HG03108 (cell line): ENCODE measurements around the gene AKAP10.
"Not testable (repeated sequence)": the region's sequence is repeated elsewhere in the genome, so short reads cannot be mapped to it uniquely, and the experiment has no call there.

ENCODE experiments used
- ATAC-seq: cut with Tn5 transposase; IDR thresholded peaks from one replicate; pipeline ENCODE4 v1.9.1; 2021; ENCODE audit warnings: moderate library complexity; ENCODE audit not compliant: unreplicated experiment

The AKAP10 gene

DNA sequence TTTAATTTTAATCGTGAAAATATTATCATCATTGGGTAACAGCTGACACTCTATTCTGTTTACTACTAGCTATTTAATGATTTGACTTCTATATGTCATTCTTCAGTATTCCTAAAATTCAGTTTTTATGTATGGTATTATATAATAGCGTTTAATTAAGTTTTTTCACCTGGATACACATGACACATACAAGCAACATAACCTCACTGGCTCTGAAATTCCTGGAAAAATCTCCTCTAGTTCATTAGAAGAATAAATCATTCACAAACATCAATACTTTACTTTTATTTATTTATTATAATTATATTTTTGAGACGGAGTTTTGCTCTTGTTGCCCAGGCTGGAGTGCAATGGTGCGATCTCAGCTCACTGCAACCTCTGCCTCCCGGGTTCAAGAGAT, 44.0 kb downstream of the AKAP10 start:
- no peak for ATAC-seq

DNA sequence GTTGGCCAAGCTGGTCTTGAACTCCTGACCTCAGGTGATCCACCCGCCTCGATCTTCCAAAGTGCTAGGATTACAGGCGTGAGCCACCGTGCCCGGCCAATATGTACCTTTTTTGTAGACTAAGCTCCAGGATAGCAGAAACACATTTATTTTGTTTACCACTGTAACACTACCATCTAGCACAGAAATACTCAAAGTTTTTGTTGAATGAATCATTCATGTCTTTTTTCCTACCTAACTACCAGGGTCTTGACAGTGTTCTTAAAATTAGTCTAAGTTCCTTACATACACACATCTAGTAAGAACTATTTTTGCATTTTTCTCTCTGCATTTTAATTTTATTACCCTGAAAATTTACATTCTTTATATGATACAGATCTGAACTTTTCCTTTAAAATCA, 44.4 kb downstream of the AKAP10 start:
- no peak for ATAC-seq

DNA sequence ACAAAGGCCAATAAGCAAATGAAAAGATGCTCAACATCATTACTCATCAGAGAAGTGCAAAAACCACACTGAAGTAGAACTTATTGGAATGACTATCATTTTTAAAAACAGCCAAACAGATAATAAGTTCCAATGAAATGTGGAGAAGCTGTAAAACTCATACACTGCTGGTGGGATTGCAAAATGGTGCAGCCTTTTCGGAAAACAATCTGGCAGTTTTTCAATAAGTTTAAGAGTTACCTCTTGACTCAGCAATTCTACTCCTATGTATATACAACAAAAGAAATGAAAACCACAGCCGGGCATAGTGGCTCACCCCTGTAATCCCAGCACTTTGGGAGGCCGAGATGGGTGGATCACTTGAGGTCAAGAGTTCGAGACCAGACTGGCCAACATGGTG, 49.3 kb downstream of the AKAP10 start:
- ATAC-seq = no peak

DNA sequence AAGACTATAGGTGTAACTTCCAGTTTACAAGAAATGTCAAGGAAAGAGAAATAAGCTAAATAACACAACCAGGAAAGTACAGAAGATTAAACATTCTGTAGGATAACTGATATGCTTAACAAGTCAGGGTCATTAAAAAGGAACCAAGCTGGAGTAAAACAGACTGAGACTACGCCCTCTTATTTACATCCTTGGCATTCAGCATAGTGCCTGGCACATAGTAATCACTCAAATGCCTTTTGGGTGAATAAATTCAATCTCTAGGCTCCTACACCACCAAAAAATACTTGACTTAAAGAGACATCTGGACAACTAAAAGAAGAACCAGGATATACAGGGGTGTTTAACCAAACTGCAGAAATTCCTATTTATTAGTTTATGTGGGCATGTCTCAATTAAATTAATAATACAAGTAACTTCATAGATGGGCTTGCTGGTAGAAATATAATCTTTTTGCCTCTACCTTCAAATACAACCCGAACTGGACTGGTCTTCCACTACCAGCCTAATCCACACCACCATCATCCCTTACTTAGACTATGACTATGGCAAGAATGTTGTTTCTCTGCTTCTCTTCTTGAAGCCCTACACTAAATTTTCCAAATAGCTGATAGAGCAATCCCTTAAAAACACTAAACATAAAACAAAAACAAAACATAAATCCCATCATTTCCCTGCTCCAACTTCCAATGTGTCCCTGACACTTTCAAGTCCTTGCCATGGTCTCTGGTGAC, 62.2 kb downstream of the AKAP10 start:
- no peak for ATAC-seq

DNA sequence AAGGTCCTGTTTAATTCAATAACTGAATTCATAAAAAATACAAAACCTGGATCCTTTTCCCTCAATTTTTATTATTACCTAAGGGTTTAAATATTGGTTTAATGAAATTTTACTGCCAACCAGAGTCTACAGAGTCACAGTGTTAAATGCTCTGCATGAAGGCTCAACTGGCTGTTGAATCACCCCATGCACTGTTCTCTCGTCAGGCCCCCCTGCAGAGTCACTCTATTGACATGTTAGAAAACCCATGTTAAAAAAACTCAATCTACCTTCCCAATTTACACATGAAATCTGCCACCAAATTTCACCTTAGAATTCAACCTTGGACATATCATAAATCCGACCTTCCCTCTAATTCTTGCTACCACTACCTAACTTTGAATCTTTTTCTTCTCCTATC, 66.6 kb downstream of the AKAP10 start:
- ATAC-seq = no peak

DNA sequence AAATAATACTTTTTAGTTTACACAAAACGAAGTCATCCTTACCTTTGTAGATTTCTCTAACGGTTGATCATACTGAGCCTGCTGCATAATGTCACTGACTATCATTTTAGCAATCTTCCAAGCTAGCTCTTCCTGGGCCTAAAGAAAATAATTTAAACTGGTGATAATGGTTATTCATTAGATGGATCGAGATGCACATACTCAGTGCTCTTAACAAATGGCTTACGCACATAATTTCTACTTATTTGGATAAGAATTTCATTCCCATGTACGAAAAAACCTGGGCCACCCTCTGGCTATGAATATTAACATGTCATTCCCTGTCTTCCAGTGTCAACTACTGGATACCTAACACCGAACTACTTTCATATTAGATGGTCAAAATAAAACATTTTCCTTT, 68.5 kb downstream of the AKAP10 start:
- ATAC-seq = no peak

DNA sequence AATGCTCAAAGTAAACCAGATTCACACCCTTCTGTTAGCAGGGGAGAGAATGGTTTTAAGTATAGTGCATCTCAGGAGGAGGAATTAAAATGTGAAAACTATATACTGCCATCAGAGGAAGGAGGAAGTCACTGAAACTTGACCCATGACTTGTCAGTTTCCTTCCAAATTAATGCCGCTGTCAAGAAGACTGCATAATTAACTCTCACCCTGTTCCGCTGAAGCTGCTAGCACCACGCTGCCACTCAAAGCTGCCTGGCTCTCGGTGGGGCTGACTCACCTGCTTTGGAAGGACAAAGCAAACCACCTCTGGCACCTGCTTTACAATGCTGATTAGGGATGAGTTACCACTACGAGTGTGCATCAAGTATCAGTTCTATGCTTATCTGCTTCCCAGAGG, 72.1 kb downstream of the AKAP10 start:
- ATAC-seq = no peak

DNA sequence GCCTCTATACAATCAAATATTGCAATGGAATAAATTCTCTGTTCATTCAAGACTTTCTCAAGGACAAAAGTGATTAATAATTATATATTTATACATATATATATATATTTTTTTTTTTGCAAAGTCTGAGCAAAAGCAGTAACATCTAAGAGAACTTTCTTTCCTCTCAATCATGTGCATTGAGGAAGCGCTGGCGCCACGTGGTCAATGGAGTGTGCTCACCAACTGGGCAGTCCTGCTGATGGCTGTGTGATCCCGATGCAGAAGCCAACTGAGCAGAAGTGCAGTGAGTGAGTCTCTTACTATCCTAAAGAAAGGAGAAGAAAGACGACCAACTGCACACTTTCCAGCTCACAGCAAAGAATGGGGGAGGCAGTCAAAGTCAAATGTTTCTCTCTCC, 72.7 kb downstream of the AKAP10 start:
- ATAC-seq = no peak

DNA sequence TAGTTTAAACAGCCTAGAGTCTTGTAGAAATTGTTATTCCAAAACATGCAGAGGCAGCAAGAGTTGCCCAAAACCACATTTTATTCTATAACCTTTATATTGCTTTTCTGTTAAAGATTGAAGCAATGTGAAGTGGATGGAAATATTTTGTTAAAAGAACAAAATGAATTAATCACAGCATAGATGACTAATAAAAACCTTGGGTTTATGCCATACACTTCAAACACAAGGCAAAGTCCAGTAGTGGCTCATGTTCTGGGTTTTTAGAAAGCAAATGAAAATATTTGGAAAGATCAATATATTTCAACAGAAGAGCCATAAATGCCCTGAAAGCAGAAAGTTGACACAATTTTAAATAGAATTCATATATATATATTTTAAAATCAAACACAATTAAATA, 73.2 kb downstream of the AKAP10 start:
- no peak for ATAC-seq

DNA sequence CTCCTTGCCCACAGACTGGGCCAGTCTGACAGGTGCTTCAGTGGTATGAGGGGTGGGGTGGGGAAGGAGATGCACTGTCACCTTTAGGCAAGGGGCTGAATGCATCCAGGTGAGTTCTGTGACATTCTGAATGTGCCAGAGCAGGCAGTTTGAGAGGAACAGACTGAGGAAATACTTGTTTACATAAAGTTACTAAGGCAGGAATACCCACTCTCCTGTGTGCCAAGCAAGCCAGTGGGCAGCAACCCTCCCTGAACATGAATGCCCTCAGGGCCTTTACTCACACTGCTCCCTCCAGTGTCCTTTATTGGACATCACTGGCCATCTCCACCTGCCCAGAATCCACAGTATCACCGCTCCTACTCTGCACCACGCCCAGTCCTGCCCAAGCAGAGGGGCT, 76.8 kb downstream of the AKAP10 start:
- no peak for ATAC-seq

DNA sequence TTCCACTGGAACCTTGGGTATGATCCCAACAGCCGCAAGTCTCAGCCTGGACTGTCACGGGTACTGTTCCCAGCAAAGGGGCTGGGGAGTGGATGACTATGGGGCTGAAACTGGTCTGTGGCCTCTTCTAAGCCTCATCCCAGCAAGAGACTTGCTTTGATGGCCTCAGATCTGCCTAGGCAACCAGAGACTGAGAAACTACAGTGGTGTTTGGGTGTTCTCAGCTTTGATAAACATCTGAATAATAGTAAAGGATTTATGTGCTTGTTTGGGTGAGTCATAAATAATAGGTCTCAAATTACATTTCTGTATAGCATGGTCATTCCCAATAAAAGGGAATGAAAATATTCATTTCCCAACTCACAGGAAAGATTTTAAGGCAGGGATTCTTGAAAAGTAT, 79.7 kb downstream of the AKAP10 start:
- ATAC-seq = no peak

DNA sequence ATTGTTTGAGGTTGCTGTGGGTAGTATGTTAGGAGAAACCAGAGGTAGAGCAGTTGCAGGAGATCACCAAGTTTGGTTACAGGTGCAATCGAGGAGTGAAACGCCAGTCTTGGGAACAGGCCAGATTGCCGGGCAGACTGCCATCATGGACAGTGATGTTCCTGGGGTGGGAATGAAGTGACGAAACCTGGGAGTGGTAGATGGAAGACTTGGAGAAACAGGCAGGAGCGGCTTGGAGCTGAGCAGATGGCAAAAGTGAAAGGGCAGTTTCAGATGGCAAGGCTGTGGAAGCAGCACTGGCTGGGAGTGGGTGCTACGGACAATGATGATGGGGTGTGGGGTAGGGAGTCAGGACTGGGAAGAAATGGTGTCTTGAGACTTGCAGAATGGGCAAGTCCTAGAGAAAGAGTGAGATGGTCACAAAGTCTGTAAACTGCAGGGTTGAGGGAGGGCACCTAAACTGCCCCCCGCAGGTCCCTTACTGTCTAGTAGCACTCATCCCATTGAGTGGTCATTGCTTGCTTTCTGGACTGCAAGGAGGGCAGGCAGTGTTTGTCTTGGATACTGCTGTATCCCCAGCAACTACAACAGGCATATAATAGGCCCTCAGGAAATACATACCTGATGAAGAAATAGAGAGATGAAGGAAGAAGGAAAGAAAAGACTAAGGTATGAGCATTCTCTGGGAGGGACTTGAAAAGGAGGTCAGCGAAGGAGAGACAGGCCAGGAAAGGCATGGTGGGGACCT, 80.4 kb downstream of the AKAP10 start:
- ATAC-seq = no peak

DNA sequence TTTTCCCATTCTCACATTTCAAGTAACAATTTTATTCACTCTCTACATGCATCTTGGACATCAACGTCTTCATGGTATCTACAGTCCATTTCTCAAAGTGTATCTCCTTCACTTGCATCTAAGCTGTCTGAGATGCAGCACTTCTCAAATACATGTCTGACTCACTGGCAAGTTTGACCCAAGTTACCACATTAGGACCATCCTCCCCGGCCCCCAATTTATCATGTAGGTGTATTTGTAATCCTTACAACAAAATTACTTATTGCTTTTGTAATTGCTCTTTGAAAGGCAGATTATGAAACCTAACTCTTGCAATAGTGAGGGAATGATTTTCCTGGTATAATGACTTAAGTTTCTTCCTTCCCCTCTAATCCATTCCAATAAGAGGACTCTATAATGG, 80.9 kb downstream of the AKAP10 start:
- ATAC-seq = no peak

DNA sequence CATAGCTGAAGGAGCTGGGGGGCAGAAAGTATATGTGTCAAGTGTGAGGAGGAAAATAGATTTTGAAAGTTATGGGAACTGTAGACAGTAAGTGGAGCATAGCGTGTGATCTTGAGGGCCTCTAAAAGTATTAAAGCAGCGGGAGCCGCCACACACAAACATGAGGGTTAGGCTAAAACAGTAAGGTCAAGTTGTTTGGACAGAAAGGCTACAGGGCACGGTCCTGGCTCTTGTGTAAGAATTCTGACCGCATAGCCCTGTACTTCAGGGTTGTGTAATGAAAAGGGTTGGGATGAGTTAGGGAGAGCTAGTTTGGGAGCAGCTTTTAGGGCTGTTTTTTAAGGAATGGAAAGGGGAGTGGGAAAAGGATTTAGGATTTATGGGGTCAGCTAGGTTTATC, 87.1 kb downstream of the AKAP10 start:
- not testable (repeated sequence) for ATAC-seq

DNA sequence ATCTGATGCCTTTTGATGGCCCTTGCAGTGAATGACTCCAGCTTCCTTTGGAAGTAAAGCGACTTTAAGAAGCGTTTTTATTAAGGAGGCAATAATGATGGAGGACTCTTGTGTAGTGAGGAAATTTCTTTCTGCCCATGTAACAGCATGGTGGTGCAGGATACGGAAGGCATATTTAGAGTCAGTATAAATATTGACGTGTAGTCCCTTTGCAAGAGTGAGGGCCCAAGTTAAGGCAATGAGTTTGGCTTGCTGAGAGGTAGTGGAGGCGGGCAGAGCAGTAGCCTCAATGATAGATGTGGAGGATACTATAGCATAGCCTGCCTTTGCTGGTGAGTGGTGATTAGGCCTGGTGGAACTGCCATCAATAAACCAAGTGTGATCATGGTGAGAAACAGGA, 87.6 kb downstream of the AKAP10 start:
- ATAC-seq = not testable (repeated sequence)

DNA sequence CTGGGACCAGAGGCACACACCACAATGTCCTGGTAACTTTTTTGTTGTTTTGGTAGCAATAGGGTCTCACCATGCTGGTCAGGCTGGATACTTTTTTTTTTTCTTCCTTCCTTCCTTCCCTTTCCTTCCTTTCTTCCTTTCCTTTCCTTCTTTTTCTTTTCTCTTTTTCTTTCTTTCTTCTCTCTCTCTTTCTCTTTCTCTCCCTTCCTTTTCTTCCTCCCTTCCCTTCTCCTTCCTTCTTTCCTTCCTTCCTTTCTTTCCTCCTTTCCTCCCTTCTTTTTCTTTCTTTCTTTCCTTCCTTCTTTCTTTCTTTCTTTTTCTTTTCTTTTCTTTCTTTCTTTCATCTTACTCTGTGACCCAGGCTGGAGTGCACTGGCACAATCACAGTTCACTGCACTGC, 91.5 kb downstream of the AKAP10 start:
- no peak for ATAC-seq

DNA sequence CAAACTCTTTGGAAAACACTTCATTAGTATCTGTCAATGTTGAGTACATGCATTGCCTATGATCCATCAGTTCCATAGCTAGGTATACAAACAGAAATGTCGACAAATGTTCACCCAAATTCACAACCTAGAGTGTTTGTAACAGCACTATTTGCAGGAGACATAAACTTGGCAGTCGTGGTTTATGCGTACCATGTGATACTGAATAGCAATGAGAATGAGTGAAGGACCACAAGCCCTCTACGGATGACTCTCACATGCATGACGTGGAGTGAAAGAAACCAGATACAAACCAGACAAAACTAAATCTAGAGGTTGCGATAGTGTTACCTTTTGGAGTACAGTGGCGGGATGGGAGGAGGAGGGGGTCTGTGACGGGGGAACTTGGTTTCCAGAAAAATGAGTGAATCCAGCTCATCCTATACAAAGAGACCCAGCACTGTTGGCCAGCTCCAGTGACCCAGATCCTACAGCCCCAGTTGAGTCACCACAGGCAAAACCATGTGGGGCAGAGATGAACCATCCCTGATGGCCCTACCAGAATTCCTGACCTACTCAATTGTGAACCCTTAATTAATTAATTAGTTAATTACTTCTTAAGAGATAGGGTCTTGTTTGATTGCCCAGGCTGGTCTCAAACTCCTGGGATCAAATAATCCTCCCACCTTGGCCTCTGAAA, 94.0 kb downstream of the AKAP10 start:
- ATAC-seq = no peak

DNA sequence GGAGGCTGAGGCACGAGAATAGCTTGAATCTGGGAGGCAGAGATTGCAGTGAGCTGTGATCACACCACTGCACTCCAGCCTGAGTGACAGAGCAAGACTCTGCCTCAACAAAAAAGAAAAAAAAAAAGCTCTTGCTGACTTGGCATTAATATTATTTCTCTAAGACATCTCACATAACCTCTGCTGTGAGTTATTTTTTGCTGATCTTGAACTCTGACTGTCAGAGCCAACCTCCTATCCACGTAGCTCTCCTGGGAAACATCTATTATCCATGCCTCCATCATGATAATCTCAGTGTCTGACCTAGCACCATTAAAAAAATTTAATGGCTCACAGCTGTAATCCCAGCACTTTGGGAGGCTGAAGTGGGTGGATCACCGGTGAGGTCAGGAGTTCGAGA, 97.2 kb downstream of the AKAP10 start:
- no peak for ATAC-seq

DNA sequence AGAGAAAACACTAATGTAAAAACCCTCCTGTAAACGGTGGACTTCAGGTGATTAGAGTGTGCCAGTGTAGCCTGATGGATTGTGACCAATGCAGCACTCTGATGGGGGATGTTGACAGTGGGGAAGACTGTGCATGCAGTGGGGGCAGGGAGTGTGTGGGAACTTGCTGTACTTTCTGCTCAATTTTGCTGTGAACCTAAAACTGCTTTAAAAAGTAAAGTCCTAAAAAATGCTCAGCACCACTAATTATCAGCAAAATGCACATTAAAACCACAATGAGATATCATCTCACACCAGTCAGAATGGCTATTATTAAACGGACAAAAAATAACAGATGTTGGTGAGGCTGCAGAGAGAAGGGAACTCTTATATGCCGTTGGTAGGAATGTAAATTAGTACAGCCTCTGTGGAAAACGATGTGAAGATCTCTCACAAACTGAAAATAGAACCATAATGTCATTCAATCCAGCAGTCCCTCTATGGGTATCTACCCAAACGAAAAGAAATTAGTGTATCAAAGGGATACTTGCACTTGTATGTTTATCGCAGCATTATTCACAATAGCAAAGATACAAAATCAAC, 100.2 kb downstream of the AKAP10 start:
- ATAC-seq = no peak

DNA sequence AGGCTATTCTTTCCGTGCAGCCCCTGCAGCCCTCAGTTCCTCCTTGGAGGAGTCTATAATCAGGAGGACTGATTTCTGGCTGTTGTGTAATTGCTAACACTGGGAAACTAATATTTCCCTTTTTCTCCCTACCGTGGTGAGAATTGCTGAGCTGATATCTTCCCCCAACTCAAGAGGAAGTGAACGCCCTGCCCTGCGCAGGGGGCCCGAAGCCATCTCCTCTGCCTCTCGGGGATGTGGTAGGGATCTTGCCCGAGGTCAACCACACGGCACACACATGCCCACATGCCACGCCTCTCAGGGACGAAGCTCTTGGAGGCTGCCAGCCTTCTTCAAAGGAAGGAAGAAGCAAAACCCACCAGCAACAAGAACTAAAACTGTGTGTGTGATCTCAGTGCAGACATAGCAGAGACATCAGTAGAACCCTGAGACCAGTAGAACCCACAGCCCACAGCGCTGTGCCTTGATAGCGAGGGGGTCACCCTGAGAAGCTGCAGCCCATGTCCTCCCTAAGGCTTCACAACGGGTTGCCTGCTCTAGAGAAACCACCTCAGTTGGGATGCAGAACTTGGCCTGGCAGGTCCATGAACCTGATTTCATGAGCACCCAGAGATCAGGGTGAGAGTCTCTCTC, 101.0 kb downstream of the AKAP10 start:
- ATAC-seq = no peak

DNA sequence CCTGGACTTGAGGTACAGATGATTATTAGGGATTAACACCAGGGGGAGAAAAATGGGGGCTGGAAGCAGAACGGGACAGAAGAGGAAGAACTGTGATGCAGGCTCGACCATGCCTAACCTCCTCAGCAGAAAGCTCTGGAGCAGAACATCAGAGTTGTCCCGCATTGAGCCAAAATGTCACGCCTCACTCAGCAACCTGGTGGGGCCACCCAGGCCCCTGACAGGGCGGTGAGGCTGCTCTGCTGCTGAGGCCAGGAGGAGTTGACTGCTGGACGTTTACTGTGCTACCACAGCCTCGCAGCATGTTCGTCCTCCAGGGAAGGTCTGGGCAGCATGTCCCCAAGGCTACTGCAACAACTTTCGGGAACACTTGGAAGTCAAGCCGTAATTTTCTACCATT, 103.4 kb downstream of the AKAP10 start:
- no peak for ATAC-seq
